ENCODE results near the gene FANCD2.
"Not testable (repeated sequence)": the region's sequence is repeated elsewhere in the genome, so short reads cannot be mapped to it uniquely, and the experiment has no call there.

The FANCD2 gene

DNA sequence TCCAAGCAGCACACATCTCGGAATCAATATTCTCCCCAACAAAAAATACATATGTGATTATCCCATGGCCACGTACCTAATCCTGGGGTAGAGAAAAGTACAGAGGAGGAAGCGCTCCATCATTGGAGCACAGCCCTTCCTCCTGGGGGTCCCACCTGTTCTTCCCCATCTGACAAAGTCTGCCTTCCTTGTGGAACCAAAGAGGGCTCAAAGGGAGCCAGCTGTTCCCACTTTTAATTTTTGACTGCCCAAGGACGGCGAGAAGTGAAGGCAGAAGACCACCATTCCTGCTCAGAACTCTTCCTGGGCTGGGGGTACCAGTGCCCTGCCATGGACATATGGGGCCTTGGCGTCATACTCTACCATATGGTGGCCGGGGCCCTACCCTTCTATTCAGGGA is 14.1 kb upstream of the FANCD2 start:
- Histone ChIP-seq H2AFZ (ENCODE audit: low read length) (no peak overlapping the region), H3K9me3 (ENCODE audit: insufficient read depth, low read depth, low read length) (no peaks in the 10 kb centered on the region), H3K79me2 (ENCODE audit: insufficient read depth, low read length) (no peaks in the 10 kb centered on the region), H3F3A (ENCODE audit: low read depth) (no peaks in the 10 kb centered on the region), H3K4me2 (ENCODE audit: low read depth, low read length, poor library complexity, severe bottlenecking) (no peak overlapping the region), H3K36me3 (ENCODE audit: insufficient read depth, low read length) (no peaks in the 10 kb centered on the region), H3K4me1 (ENCODE audit: insufficient read depth, low read length, poor library complexity, severe bottlenecking) (peaks cover 6% of the 10 kb centered on the region), H3K9ac (ENCODE audit: low read depth, low read length, poor library complexity, severe bottlenecking) (no peak overlapping the region), H3K4me3 (ENCODE audit: low read length, poor library complexity, severe bottlenecking) (no peak overlapping the region), H4K20me1 (ENCODE audit: insufficient read depth, low read length, poor library complexity, severe bottlenecking) (no peaks in the 10 kb centered on the region), H3K27me3 (ENCODE audit: insufficient read depth, low read length, poor library complexity, severe bottlenecking) (no peaks in the 10 kb centered on the region), H3K9me2 (replicated peaks; ENCODE audit: low read depth, low read length) (no peaks in the 10 kb centered on the region)
- no peak for TF ChIP-seq EZH2phosphoT487 (IDR thresholded peaks at IDR 0.05; ENCODE audit: borderline replicate concordance)
- TF ChIP-seq, protein P1, sequence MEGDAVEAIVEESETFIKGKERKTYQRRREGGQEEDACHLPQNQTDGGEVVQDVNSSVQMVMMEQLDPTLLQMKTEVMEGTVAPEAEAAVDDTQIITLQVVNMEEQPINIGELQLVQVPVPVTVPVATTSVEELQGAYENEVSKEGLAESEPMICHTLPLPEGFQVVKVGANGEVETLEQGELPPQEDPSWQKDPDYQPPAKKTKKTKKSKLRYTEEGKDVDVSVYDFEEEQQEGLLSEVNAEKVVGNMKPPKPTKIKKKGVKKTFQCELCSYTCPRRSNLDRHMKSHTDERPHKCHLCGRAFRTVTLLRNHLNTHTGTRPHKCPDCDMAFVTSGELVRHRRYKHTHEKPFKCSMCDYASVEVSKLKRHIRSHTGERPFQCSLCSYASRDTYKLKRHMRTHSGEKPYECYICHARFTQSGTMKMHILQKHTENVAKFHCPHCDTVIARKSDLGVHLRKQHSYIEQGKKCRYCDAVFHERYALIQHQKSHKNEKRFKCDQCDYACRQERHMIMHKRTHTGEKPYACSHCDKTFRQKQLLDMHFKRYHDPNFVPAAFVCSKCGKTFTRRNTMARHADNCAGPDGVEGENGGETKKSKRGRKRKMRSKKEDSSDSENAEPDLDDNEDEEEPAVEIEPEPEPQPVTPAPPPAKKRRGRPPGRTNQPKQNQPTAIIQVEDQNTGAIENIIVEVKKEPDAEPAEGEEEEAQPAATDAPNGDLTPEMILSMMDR (conservative IDR thresholded peaks at IDR 0.05; ENCODE audit: low read length) = no peak

DNA sequence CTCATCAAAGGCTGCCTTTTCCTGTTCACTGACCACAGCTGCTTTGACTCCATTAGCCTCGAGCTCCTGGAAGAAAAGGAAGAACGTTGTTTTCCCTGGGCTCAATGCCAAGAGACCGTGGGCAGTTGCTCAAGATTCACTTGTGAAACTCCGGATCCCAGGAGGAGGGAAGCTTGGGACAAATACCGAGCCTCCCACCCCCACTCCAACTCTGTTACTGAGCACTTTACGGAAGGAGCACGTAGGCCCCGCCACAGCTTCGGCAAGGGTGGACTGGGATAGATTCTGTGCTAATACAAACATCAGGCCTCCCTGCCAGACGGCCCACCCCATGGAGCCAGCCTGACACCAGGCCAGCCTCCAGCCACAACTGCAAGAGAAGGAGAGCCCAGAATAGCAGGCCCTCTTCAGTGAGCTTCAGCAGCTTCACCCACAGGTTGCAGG is 10.8 kb upstream of the FANCD2 start:
- H3K4me2 ChIP-seq (ENCODE audit: low read depth, low read length, poor library complexity, severe bottlenecking) = no peak overlapping the region
- no peaks in the 10 kb centered on the region for H3K9me2 ChIP-seq (replicated peaks; ENCODE audit: low read depth, low read length)
- no peaks in the 10 kb centered on the region for H4K20me1 ChIP-seq (ENCODE audit: insufficient read depth, low read length, poor library complexity, severe bottlenecking)

DNA sequence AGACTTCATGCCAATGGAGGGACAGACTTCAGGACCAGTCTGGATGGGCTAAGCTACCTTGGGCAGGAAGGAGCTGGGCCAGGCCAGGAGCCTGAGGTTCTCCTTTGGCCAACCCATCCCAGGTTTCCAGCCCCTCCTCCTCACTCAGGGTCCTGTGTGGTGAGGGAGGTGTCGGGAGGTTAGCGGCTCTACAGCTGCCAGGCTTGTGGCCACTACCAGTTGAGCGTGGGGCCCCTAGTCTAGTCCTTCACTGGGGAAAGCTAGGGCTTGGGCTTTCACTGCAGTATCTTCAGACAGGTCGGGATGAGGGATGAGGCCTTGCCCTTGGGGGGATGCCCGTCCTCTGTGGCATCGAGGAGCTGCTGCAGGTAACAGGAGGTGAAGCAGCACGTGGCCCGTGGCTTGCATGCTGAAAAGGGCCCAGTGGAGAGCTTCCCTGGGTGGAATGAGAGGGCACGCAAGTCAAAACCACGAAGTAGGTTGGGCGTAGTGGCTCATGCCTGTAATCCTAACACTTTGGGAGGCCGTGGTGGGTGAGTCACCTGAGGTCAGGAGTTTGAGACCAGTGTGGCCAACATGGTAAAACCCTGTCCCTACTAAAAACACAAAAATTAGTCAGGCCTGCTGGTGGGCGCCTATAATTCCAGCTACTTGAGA is 8.5 kb upstream of the FANCD2 start:
- Histone ChIP-seq H3K36me3 (ENCODE audit: insufficient read depth, low read length) (no peaks in the 10 kb centered on the region), H3K9me2 (replicated peaks; ENCODE audit: low read depth, low read length) (no peaks in the 10 kb centered on the region), H3K9me3 (ENCODE audit: insufficient read depth, low read depth, low read length) (no peaks in the 10 kb centered on the region), H3K27me3 (ENCODE audit: insufficient read depth, low read length, poor library complexity, severe bottlenecking) (no peaks in the 10 kb centered on the region), H4K20me1 (ENCODE audit: insufficient read depth, low read length, poor library complexity, severe bottlenecking) (no peaks in the 10 kb centered on the region), H3K9ac (ENCODE audit: low read depth, low read length, poor library complexity, severe bottlenecking) (no peak overlapping the region), H3K79me2 (ENCODE audit: insufficient read depth, low read length) (no peaks in the 10 kb centered on the region), H3K4me2 (ENCODE audit: low read depth, low read length, poor library complexity, severe bottlenecking) (no peak overlapping the region), H3K4me3 (ENCODE audit: low read length, poor library complexity, severe bottlenecking) (no peak overlapping the region), H3K4me1 (ENCODE audit: insufficient read depth, low read length, poor library complexity, severe bottlenecking) (no peaks in the 10 kb centered on the region), H2AFZ (ENCODE audit: low read length) (no peak overlapping the region), H3F3A (ENCODE audit: low read depth) (no peaks in the 10 kb centered on the region)
- no peak for TF ChIP-seq EZH2phosphoT487 (IDR thresholded peaks at IDR 0.05; ENCODE audit: borderline replicate concordance)

More for the DNA sequence above, 10.8 kb upstream of the FANCD2 start:
- Histone ChIP-seq H3K79me2 (ENCODE audit: insufficient read depth, low read length) (no peaks in the 10 kb centered on the region), H3K36me3 (ENCODE audit: insufficient read depth, low read length) (no peaks in the 10 kb centered on the region), H3K27me3 (ENCODE audit: insufficient read depth, low read length, poor library complexity, severe bottlenecking) (no peaks in the 10 kb centered on the region), H3F3A (ENCODE audit: low read depth) (no peaks in the 10 kb centered on the region), H3K9ac (ENCODE audit: low read depth, low read length, poor library complexity, severe bottlenecking) (no peak overlapping the region), H3K4me3 (ENCODE audit: low read length, poor library complexity, severe bottlenecking) (no peak overlapping the region), H3K9me3 (ENCODE audit: insufficient read depth, low read depth, low read length) (no peaks in the 10 kb centered on the region), H3K4me1 (ENCODE audit: insufficient read depth, low read length, poor library complexity, severe bottlenecking) (peaks cover 4% of the 10 kb centered on the region), H2AFZ (ENCODE audit: low read length) (no peak overlapping the region)
- TF ChIP-seq, protein P1 (conservative IDR thresholded peaks at IDR 0.05; ENCODE audit: low read length) = no peak
- TF ChIP-seq EZH2phosphoT487 (IDR thresholded peaks at IDR 0.05; ENCODE audit: borderline replicate concordance) = no peak

DNA sequence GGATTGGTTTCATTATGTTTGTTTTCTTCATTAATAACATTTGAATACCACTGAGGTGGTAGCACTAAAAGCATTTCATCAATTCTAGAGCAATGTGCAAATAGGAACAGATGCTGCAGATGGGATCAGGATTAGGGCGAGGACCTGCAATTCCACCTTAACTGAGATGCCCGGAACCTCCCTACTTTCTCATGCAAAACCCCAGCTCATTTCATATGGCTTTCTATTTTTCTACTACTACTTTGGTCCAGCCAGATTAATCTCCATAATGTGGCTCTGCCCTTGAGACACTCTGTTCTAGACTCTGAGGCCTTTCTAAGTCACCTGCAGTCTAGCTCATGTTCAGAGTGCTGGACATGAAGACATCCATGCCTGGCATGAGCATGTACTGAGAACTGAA is 7.4 kb upstream of the FANCD2 start:
- not testable (repeated sequence) for H3K4me3 ChIP-seq (ENCODE audit: low read length, poor library complexity, severe bottlenecking); H4K20me1 ChIP-seq (ENCODE audit: insufficient read depth, low read length, poor library complexity, severe bottlenecking); H3K36me3 ChIP-seq (ENCODE audit: insufficient read depth, low read length); H3K27me3 ChIP-seq (ENCODE audit: insufficient read depth, low read length, poor library complexity, severe bottlenecking); H3K9me3 ChIP-seq (ENCODE audit: insufficient read depth, low read depth, low read length); H3K4me1 ChIP-seq (ENCODE audit: insufficient read depth, low read length, poor library complexity, severe bottlenecking); H3F3A ChIP-seq (ENCODE audit: low read depth); H3K4me2 ChIP-seq (ENCODE audit: low read depth, low read length, poor library complexity, severe bottlenecking); H3K79me2 ChIP-seq (ENCODE audit: insufficient read depth, low read length); H3K9ac ChIP-seq (ENCODE audit: low read depth, low read length, poor library complexity, severe bottlenecking); H3K9me2 ChIP-seq (replicated peaks; ENCODE audit: low read depth, low read length); H2AFZ ChIP-seq (ENCODE audit: low read length)
